C4-2B (cell line): ENCODE measurements around the gene CCR6.
A peak's percentile ranks its signal among the peaks of the same experiment; 100 is the strongest.

Experiments
- ZFX ChIP-seq: fragments of 450-650 bp; IDR thresholded peaks from 2 replicates; pipeline ENCODE4 v1.6.1; 2017
- TF ChIP-seq, protein P1 (sequence below): fragments of 450-650 bp; conservative IDR thresholded peaks from 2 replicates; pipeline ENCODE4 v1.5.1; 2017; ENCODE audit warnings: mild to moderate bottlenecking

DNA sequence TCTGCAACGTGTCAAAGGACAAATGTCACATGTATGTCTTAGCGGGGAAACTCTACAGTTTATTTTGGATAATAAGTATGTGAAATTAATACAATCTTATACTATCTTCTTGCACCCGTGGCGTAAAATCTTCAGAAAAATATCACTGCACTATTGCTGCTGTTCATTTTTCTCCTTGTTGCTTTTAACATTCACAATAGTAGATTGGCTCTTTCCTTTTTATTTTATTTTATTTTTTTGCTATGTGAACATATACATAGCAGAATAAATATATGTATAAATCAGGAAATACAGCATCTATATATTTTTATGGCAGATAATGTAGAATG, 19.5 kb downstream of the CCR6 start:
- TF ChIP-seq, protein P1, sequence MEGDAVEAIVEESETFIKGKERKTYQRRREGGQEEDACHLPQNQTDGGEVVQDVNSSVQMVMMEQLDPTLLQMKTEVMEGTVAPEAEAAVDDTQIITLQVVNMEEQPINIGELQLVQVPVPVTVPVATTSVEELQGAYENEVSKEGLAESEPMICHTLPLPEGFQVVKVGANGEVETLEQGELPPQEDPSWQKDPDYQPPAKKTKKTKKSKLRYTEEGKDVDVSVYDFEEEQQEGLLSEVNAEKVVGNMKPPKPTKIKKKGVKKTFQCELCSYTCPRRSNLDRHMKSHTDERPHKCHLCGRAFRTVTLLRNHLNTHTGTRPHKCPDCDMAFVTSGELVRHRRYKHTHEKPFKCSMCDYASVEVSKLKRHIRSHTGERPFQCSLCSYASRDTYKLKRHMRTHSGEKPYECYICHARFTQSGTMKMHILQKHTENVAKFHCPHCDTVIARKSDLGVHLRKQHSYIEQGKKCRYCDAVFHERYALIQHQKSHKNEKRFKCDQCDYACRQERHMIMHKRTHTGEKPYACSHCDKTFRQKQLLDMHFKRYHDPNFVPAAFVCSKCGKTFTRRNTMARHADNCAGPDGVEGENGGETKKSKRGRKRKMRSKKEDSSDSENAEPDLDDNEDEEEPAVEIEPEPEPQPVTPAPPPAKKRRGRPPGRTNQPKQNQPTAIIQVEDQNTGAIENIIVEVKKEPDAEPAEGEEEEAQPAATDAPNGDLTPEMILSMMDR: peak; percentile 65
- TF ChIP-seq ZFX: no peak
